Measurements from ENCODE around the gene MTFP1.

DNA sequence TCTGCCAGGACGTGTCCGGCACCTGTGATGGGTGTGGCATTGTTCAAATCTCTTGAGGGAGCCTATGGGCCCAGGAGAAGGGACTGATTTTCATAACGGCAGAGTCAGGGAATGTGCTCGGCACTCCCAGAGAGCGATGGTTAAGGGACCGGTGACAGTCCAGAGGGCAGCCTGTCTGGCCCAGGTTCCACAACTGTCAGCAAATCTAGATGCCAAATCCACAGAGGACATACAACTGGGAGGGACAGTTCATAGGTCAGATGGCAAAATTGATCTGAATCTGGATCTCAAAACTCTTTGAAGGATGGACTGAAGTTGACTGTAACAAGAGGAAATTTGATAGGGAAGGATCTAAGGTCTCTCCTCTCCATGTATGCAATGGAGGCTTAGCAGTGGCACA is 21.3 kb upstream of the MTFP1 start:
- TF ChIP-seq, protein P1, sequence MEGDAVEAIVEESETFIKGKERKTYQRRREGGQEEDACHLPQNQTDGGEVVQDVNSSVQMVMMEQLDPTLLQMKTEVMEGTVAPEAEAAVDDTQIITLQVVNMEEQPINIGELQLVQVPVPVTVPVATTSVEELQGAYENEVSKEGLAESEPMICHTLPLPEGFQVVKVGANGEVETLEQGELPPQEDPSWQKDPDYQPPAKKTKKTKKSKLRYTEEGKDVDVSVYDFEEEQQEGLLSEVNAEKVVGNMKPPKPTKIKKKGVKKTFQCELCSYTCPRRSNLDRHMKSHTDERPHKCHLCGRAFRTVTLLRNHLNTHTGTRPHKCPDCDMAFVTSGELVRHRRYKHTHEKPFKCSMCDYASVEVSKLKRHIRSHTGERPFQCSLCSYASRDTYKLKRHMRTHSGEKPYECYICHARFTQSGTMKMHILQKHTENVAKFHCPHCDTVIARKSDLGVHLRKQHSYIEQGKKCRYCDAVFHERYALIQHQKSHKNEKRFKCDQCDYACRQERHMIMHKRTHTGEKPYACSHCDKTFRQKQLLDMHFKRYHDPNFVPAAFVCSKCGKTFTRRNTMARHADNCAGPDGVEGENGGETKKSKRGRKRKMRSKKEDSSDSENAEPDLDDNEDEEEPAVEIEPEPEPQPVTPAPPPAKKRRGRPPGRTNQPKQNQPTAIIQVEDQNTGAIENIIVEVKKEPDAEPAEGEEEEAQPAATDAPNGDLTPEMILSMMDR (IDR thresholded peaks at IDR 0.05) = no peak
- TF ChIP-seq ZFX (IDR thresholded peaks at IDR 0.05; ENCODE audit: borderline replicate concordance) = no peak

Measured in 22Rv1 (cell line).